GM19238 (cell line): ENCODE measurements around the gene ITGAE.
A peak's percentile ranks its signal among the peaks of the same experiment; 100 is the strongest.

Experiments used
- DNase-seq: peaks from one replicate; pipeline ENCODE4 v3.0.0; 2011; ENCODE audit warnings: low spot score; ENCODE audit not compliant: insufficient read length

Gene ITGAE

GRCh38 chr17:3697103-3697476 is 103.9 kb downstream of the ITGAE start:
- DNase-seq = no peak

- peak; percentile 48 for DNase-seq
These were observed 105.1 kb downstream of the ITGAE start, which contains the start of gene P2RX5 for GRCh38 chr17:3695723-3696411. Gene P2RX5 (minus strand): TSS chr17:3696155. CDS start chr17:3696005, 150 bp downstream.

- no peak for DNase-seq
These were observed 105.8 kb downstream of the ITGAE start for GRCh38 chr17:3695129-3695722.

GRCh38 chr17:3693829-3694231 is 107.2 kb downstream of the ITGAE start:
- DNase-seq = no peak

- no peak for DNase-seq
These were observed 107.8 kb downstream of the ITGAE start for GRCh38 chr17:3693141-3693540.

GRCh38 chr17:3692346-3692745 is 108.6 kb downstream of the ITGAE start:
- no peak for DNase-seq

DNA sequence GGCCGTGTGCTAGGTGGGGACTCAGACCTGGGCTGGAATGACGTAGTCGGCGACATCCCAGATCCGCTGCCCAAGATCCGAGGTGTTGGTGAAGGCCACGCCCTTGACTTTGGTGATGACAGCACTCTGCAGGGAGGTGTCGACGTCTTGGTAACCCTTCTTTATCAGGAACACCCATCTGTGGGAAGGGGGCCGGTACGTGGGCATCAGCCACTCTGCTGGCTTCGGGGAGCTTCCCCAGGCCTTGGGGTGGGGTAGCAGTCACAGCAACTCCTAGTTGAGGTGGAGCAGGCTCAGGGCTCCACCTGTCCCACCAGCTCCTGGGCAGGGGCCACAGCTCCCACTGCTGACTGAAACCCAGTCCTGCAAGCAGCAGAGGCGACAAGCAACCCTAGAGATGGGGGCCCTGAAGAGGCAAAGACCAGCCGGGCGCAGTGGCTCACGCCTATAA is 109.3 kb downstream of the ITGAE start:
- DNase-seq = no peak

DNA sequence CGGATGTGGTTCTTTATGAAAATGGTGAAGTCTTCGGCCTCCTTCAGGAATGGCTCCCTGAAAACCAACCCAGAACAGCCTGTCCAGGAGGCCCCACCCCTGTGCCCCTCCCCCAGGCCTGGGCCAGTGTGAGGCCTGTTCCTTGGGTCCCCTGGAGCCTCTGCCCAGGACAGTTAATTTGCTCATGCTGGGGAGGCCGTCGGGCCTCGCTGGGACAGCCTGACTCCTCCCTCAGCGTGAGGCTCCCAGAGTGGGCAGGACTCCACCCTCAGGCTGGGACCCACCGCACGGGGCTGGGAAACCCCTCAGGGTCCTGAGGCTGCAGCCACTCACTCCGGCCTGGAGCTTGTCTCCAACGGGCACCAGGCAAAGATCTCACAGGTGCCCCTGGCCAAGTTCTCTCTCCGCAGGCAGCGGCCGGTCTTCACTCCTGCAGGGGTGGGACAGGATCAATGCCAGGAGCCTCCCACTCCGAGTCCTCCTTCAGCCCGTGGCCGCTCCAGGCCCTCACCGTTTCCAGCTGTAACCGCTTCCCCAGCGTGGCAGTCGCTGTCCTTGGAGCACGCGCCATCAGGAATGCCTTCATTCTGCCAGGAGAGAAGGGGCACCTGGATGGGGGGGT is 110.8 kb downstream of the ITGAE start:
- no peak for DNase-seq

DNA sequence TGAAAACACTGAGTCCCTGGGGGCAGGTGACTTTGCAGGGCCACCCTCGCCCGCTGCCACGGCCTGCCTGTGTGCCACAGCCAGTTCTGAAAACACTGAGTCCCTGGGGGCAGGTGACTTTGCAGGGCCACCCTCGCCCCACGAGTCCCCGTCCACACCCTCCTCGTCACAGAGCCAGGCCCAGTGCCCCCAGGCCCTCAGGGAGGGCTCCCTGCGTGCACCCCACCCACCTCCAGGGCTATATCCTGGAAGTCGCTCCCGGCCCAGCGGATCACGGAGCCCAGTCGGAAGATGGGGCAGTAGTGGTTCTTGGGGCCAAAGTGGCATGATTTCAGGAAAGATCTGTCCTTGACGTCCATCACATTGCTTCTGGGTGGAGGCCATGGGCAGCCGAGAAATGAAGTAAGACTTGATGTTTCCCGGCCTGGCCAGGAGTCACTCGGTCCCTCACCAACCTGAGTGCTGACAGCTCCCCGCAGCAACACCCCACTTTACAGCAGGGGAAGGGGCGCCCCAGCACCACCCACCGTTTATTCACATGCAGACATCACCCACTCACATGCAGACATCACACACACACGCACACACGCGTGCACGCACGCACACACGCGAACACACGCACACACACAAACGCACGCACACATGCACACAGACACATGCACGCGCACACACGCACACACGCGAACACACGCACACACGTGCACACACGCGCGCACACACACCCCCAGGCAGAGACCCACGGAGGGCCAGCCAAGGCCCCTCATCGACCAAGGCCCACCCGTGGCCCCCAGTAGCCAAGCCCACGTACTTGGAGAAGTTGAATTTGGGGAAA is 111.5 kb downstream of the ITGAE start:
- DNase-seq = no peak

- DNase-seq = no peak
These were observed 112.1 kb downstream of the ITGAE start for GRCh38 chr17:3688852-3689261.

DNA sequence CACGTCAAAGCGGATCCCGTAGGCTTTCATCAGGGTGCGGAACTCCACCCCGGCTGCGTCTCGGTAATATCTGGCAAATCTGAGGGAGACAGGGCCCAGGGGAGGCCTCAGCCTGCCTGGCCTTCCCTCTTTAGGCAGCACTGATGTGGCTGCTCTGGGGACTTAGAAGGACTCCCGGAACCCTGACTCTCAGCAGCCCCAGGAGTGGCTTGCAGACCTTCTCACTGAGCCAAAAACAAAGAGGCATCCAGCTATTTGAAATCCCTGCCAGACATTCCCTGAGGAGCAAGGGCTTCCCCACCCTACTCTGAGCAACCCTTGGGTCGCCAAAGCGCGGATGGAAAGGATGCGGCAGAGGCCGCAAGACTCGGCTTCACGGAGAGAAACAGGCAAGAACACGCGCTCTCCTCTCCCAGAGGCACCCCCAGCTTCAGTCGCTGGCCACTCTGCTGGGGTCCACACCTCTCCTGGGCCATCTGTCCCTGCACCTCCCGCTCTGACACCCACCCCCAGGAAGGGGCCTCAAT is 112.9 kb downstream of the ITGAE start:
- DNase-seq = no peak

- no peak for DNase-seq
These were observed 115.8 kb downstream of the ITGAE start for GRCh38 chr17:3685174-3685573.

- peak; percentile 87 for DNase-seq
These were observed 117.9 kb downstream of the ITGAE start for GRCh38 chr17:3683054-3683511.

DNA sequence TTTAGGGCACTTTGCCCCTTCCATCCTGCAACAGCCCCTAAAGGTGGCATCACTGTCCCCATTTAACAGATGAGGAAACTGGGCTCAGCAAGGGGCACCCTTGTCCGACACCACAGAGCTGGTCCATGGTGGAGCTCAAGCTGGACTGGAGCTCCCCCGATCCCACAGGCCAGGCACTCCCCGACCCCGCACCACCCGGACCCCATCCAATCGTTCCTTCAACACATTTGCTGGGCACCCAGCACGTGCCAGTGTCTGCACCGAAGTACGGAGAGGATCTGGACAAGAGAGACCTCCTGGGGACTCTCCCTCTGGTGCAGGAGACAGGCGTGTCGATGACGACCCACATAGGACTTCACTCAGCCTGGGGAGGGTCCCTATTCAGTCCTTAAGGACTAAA is 119.0 kb downstream of the ITGAE start:
- no peak for DNase-seq

DNA sequence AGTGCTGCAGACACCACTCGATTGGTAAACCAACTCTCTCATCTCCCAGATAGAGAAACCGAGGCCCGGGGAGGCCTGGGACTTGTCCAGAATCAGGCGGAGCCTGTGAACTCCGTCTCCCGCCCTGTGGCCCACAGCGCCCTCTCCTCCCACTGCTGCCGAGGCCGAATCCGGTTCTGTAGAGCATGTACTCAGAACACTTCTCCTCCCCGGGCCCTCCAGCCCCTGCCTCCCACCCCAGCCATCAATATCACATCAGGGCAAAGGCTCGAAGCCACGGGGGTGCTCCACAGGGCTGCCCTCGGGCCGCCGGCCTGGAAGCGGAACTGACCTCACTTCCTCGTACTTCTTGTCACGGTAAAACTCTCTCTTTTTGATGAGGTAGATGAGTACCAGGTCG is 119.4 kb downstream of the ITGAE start:
- no peak for DNase-seq

DNA sequence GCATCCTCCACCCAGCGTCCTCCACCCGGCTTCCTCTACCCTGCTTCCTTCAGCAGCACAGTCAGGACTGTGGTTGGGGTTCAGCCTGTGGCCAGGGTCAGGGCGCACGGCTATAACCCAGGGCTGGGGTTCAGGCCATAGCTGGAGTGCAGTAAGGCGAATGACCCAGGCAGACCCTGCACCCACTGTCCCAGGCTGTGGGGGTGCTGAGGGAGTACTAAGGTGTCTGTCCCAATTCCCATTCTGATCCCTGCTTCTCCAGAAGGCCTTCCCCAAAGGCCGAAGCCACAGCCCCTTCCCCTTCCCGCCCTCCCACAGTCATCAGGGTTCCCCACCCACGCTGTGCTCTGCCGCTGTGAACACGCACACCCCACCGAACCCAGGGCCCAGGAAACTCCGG is 119.9 kb downstream of the ITGAE start:
- DNase-seq = no peak

- DNase-seq = no peak
These were observed 121.4 kb downstream of the ITGAE start for GRCh38 chr17:3679531-3680126.

DNA sequence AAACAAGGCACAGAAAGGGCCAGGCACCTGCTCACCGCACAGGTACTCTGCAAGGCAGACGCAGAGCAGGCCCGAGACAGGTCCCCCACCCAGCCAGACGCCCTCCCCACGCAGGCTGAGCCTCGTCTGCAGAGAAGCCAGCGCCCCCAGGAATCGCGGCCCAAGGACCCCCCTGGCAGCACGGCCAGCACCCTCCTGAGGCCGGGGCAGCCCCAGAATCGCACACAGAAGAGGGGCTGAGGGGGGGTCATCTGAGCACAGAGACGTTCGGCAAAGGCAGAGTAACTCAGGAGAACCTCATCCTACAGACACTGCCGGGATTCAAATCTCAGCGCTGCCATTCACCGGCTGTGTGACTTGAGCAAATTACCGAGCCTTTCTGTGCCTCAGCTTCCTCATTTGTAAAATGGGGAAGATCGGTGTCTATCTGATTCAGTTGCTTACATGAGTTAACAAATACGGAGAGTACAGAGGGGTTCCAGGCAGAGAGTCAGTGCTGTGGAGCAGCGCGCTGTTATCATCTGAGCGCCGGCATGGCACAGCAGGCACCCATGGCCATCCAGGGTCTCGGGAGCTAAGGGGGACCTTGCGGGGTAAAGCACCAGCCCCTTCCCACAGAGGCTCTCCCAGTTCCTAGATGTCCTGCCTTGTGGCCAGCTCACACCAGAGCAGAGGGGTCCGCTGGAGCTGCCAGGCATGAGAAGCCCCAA is 122.0 kb downstream of the ITGAE start:
- DNase-seq = no peak

GRCh38 chr17:3678095-3678820 is 122.7 kb downstream of the ITGAE start:
- no peak for DNase-seq

- no peak for DNase-seq
These were observed 125.1 kb downstream of the ITGAE start for GRCh38 chr17:3675886-3676285.
